Measurements from ENCODE around the gene CPNE4. TPM values are rescaled to one million over a fixed set of nuclear protein-coding genes. Genes with fewer than 3 reads are reported as not detected.

The CPNE4 gene
- total and polyA plus RNA-seq, 9 of the 15 experiments (the other 6 are each of a cell fraction or from before 2014, with no cell fraction given), result not detected

- no peak for TF ChIP-seq PBX2 (CRISPR knock-in tag; IDR thresholded peaks at IDR 0.05; ENCODE audit: low read depth)
- TF ChIP-seq PBX2 (tag; conservative IDR thresholded peaks at IDR 0.05; ENCODE audit: low read depth), result no peak
- no peak for TF ChIP-seq MEF2D (tag; conservative IDR thresholded peaks at IDR 0.05; ENCODE audit: low read depth)
- no peak for TF ChIP-seq ARID3B (CRISPR knock-in tag; IDR thresholded peaks at IDR 0.05; ENCODE audit: borderline replicate concordance)
- no peak for TF ChIP-seq HDAC8 (tag; IDR thresholded peaks at IDR 0.05)
- no peak for TF ChIP-seq TAL1 (IDR thresholded peaks at IDR 0.05)
- no peak for TF ChIP-seq ZC3H4 (CRISPR knock-in tag; IDR thresholded peaks at IDR 0.05; ENCODE audit: borderline replicate concordance)
- no peak for TF ChIP-seq NCOA1 (IDR thresholded peaks at IDR 0.05; ENCODE audit: low read depth)
- TF ChIP-seq CEBPZ (IDR thresholded peaks at IDR 0.05; ENCODE audit: borderline replicate concordance, low read depth, low read length), result no peak
- TF ChIP-seq NONO (IDR thresholded peaks at IDR 0.05; ENCODE audit: low read depth in 2 of 2, low read length in 1 of 2), result no peak
Observed at GRCh38 chr3:131883711-131884407, 151.0 kb downstream of the CPNE4 start (continued).

All from K562 (cell line).